Fibroblast of lung (primary cell): Measurements from ENCODE around the gene RAB40B. TPM values are rescaled to one million over a fixed set of nuclear protein-coding genes. Genes with fewer than 3 reads are reported as not detected.

ENCODE experiments used
- DNase-seq, 2 donors: peaks; one replicate each; pipeline versions ENCODE4 v3.0.0 to v3.0.0-alpha.2; 2010; ENCODE audit warnings: low read depth in 2 of 2
- H2AFZ ChIP-seq: 2 replicates; pipeline ENCODE4 v1.5.1; 2012; ENCODE audit warnings: low read length, control low read depth, inconsistent platforms
- H3K27ac ChIP-seq: 2 replicates; pipeline ENCODE4 v1.5.1; 2011; ENCODE audit warnings: low read length, control low read depth; ENCODE audit not compliant: insufficient read depth
- H3K27me3 ChIP-seq: 2 replicates; pipeline ENCODE4 v1.5.1; 2011; ENCODE audit warnings: mild to moderate bottlenecking, low read length; ENCODE audit not compliant: control insufficient read depth, insufficient read depth
- H3K36me3 ChIP-seq: 2 replicates; pipeline ENCODE4 v1.5.1; 2011; ENCODE audit warnings: low read length; ENCODE audit not compliant: control insufficient read depth, insufficient read depth
- H3K4me1 ChIP-seq: 2 replicates; pipeline ENCODE4 v1.5.1; 2011; ENCODE audit warnings: low read length; ENCODE audit not compliant: control insufficient read depth, insufficient read depth; ENCODE audit errors: extremely low read depth
- H3K4me2 ChIP-seq: 2 replicates; pipeline ENCODE4 v1.5.1; 2011; ENCODE audit warnings: low read length, control low read depth; ENCODE audit not compliant: insufficient read depth; ENCODE audit errors: extremely low read depth
- H3K4me3 ChIP-seq, 4 experiments: fragments of 200-600 bp in 1 of 4; sonication (generic) in 1 of 4; replicated peaks in 1 of 4; 2 replicates each; pipeline ENCODE4 v1.5.1; 2011 to 2016; ENCODE audit warnings: low read length in 4 of 4, low read depth in 3 of 4, mild to moderate bottlenecking in 3 of 4, control low read depth in 2 of 4, inconsistent platforms in 1 of 4, mixed read lengths in 1 of 4; ENCODE audit not compliant: insufficient read depth in 1 of 4; ENCODE audit errors: control extremely low read depth in 1 of 4
- H3K79me2 ChIP-seq: 2 replicates; pipeline ENCODE4 v1.5.1; 2012; ENCODE audit warnings: mild to moderate bottlenecking, low read length, inconsistent platforms; ENCODE audit not compliant: control insufficient read depth, insufficient read depth
- H3K9ac ChIP-seq: 2 replicates; pipeline ENCODE4 v1.5.1; 2011; ENCODE audit warnings: mild to moderate bottlenecking, low read length, control low read depth; ENCODE audit not compliant: insufficient read depth
- H3K9me3 ChIP-seq: 2 replicates; pipeline ENCODE4 v1.5.1; 2012; ENCODE audit warnings: low read depth, low read length; ENCODE audit not compliant: control insufficient read depth, insufficient read depth
- H4K20me1 ChIP-seq: 2 replicates; pipeline ENCODE4 v1.5.1; 2011; ENCODE audit warnings: low read length; ENCODE audit not compliant: control insufficient read depth, insufficient read depth; ENCODE audit errors: extremely low read depth
- CTCF ChIP-seq, 2 donors: IDR thresholded peaks in 1 of 2; conservative IDR thresholded peaks in 1 of 2; 1 replicate in 1 of 2; 2 replicates in 1 of 2; pipeline ENCODE4 v1.5.1; 2011 to 2012; ENCODE audit warnings: low read length in 2 of 2, control low read depth in 1 of 2, inconsistent platforms in 1 of 2, low read depth in 1 of 2, mild to moderate bottlenecking in 1 of 2
- EZH2 ChIP-seq: IDR thresholded peaks from 2 replicates; pipeline ENCODE4 v1.5.1; 2012; ENCODE audit warnings: low read length, control low read depth, mild to moderate bottlenecking; ENCODE audit errors: missing control alignments
- polyA plus RNA-seq, 2 donors: library from polyadenylated mRNA; depleted of rRNA in 1 of 2; stranded (reverse) in 1 of 2; unstranded in 1 of 2; fragments of >200 nt; gene quantifications; 2 replicates each; pipeline ENCODE4 v1.2.1, GENCODE V29; 2011 to 2012; ENCODE audit warnings: missing spikeins in 1 of 2
- total RNA-seq: library from RNA; depleted of rRNA; stranded (reverse); fragments of >200 nt; gene quantifications from 2 replicates; pipeline ENCODE4 v1.2.1, GENCODE V29; 2014

RAB40B gene
- total and polyA plus RNA-seq, 2 donors (not counting 1 experiment from before 2014, with no cell fraction given), result 3.3 TPM

GRCh38 chr17:82619211-82619610 lies 79.3 kb downstream of the RAB40B start:
- TF ChIP-seq CTCF (conservative IDR thresholded peaks at IDR 0.05 in 1 of 2, IDR thresholded peaks at IDR 0.05 in 1 of 2; ENCODE audit: low read depth in 1 of 2, low read length in 2 of 2) (no peak), EZH2 (no peak)
- H3K27ac ChIP-seq, result no peak overlapping the region
- no peaks in the 10 kb centered on the region for H4K20me1 ChIP-seq
- no peak overlapping the region for H3K4me2 ChIP-seq
- no peaks in the 10 kb centered on the region for H3K79me2 ChIP-seq
- no peaks in the 10 kb centered on the region for H3K4me1 ChIP-seq
- H3K27me3 ChIP-seq, result no peaks in the 10 kb centered on the region
- H3K9me3 ChIP-seq, result no peaks in the 10 kb centered on the region
- H3K9ac ChIP-seq, result no peak overlapping the region
- no peak overlapping the region for H3K4me3 ChIP-seq
- H2AFZ ChIP-seq, result no peak overlapping the region
- peaks cover 20% of the 10 kb centered on the region for H3K36me3 ChIP-seq
- no peak for DNase-seq

- H3K79me2 ChIP-seq, result no peaks in the 10 kb centered on the region
- H3K9me3 ChIP-seq, result no peaks in the 10 kb centered on the region
- no peak for DNase-seq
- H3K4me2 ChIP-seq, result no peak overlapping the region
- TF ChIP-seq CTCF (conservative IDR thresholded peaks at IDR 0.05 in 1 of 2, IDR thresholded peaks at IDR 0.05 in 1 of 2; ENCODE audit: low read depth in 1 of 2, low read length in 2 of 2) (no peak), EZH2 (no peak)
- H3K36me3 ChIP-seq, result peaks cover 27% of the 10 kb centered on the region
- no peak overlapping the region for H3K9ac ChIP-seq
- H4K20me1 ChIP-seq, result no peaks in the 10 kb centered on the region
- H2AFZ ChIP-seq, result no peak overlapping the region
- H3K4me1 ChIP-seq, result no peaks in the 10 kb centered on the region
- no peaks in the 10 kb centered on the region for H3K27me3 ChIP-seq
- no peak overlapping the region for H3K4me3 ChIP-seq
- no peak overlapping the region for H3K27ac ChIP-seq
Measured at GRCh38 chr17:82616021-82616711, 82.3 kb downstream of the RAB40B start.

- Histone ChIP-seq H3K79me2 (no peaks in the 10 kb centered on the region), H3K9ac (no peak overlapping the region), H3K4me2 (no peak overlapping the region), H3K36me3 (peaks cover 27% of the 10 kb centered on the region), H4K20me1 (no peaks in the 10 kb centered on the region), H2AFZ (no peak overlapping the region), H3K4me1 (no peaks in the 10 kb centered on the region), H3K9me3 (no peaks in the 10 kb centered on the region), H3K27me3 (no peaks in the 10 kb centered on the region), H3K4me3 (no peak overlapping the region), H3K27ac (no peak overlapping the region)
- TF ChIP-seq CTCF (conservative IDR thresholded peaks at IDR 0.05 in 1 of 2, IDR thresholded peaks at IDR 0.05 in 1 of 2; ENCODE audit: low read depth in 1 of 2, low read length in 2 of 2) (no peak), EZH2 (no peak)
- no peak for DNase-seq
Measured at GRCh38 chr17:82615084-82616020, 83.1 kb downstream of the RAB40B start.
